Lung (tissue), 12 donors: Measurements from ENCODE around the gene P2RX2. TPM values are rescaled to one million over a fixed set of nuclear protein-coding genes. Genes with fewer than 3 reads are reported as not detected.

Experiments used
- ATAC-seq: fragments of 200-7000 bp; cut with Tn5 transposase; one replicate; pipeline ENCODE4 v1.9.1; 2020; ENCODE audit warnings: moderate number of reproducible peaks; ENCODE audit not compliant: insufficient read depth, low FRiP score
- DNase-seq, 3 donors: peaks; one replicate each; pipeline ENCODE4 v3.0.0-alpha.2; 2013 to 2017
- H3K27ac ChIP-seq, 2 donors: one replicate each; pipeline ENCODE4 v1.5.1; 2013; ENCODE audit warnings: mild to moderate bottlenecking in 2 of 2, moderate library complexity in 2 of 2, control low read depth in 1 of 2, inconsistent platforms in 1 of 2, low read depth in 1 of 2, low read length in 1 of 2
- H3K27me3 ChIP-seq, 3 donors: one replicate each; pipeline ENCODE4 v1.5.1; 2013; ENCODE audit warnings: low read length in 2 of 3; ENCODE audit not compliant: control insufficient read depth in 3 of 3, insufficient read depth in 3 of 3
- H3K36me3 ChIP-seq, 4 donors: one replicate each; pipeline ENCODE4 v1.5.1; 2013; ENCODE audit warnings: low read length in 4 of 4, mild to moderate bottlenecking in 1 of 4, moderate library complexity in 1 of 4; ENCODE audit not compliant: control insufficient read depth in 4 of 4, insufficient read depth in 4 of 4
- H3K4me1 ChIP-seq, 5 donors: one replicate each; pipeline ENCODE4 v1.5.1; 2013; ENCODE audit warnings: low read length in 5 of 5, mild to moderate bottlenecking in 2 of 5, moderate library complexity in 1 of 5; ENCODE audit not compliant: control insufficient read depth in 5 of 5, insufficient read depth in 5 of 5
- H3K4me3 ChIP-seq: one replicate; pipeline ENCODE4 v1.5.1; 2013; ENCODE audit warnings: mild to moderate bottlenecking, control low read depth, moderate library complexity
- H3K9ac ChIP-seq, 2 donors: one replicate each; pipeline ENCODE4 v1.5.1; 2013; ENCODE audit warnings: low read length in 2 of 2, control low read depth in 1 of 2; ENCODE audit not compliant: insufficient read depth in 1 of 2
- H3K9me3 ChIP-seq, 4 donors: one replicate each; pipeline ENCODE4 v1.5.1; 2013; ENCODE audit warnings: low read length in 3 of 4, mild to moderate bottlenecking in 1 of 4, moderate library complexity in 1 of 4; ENCODE audit not compliant: control insufficient read depth in 4 of 4, insufficient read depth in 3 of 4
- WGBS, 2 donors: extraction: QIAGEN DNeasy Blood & Tissue Kit; methylation state at CpG; one replicate each; pipeline ENCODE4 v1.1.7; 2013; 5-methylcytosine and 5-hydroxymethylcytosine counted together
- polyA plus RNA-seq, 2 donors: library from polyadenylated mRNA; stranded (reverse); fragments of 200-250 nt; gene quantifications; one replicate each; pipeline ENCODE4 v1.2.1, GENCODE V29; 2013
- total RNA-seq, 2 donors: library from RNA; depleted of rRNA in 1 of 2; stranded (reverse); fragments of >200 nt in 1 of 2; gene quantifications; one replicate each; pipeline ENCODE4 v1.2.1, GENCODE V29; 2014 to 2021
- TF ChIP-seq, protein P1 (sequence below): IDR thresholded peaks from 2 replicates; pipeline ENCODE4 v1.5.1; 2012; ENCODE audit warnings: mild to moderate bottlenecking; ENCODE audit errors: control extremely low read depth, extremely low read depth
- donor health status: control.
- donor health status: control.
- donor health status: Bipolar disorder and iron deficiency.
- donor health status: healthy.
- donor health status: DM: yes; HTN: yes; CAD: no.

P2RX2 gene
- total and polyA plus RNA-seq, 4 donors, result 0.05 to 3.4 (median 0.90) TPM

DNA sequence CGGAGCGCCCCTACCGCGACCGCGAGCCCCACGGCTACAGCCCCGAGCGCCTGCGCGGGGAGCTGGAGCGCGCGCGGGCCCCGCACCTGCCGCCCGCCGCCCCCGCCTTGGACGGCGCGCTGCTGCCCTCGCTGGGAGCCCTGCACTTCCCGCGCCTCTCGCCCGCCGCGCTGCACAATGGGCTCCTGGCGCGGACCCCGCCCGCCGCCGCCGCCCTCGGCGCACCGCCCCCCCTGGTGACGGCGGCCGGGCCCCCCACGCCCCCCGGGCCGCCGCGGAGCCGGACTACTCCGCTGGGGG is 35.2 kb upstream of the P2RX2 start:
- Histone ChIP-seq H3K4me1 (no peaks in the 10 kb centered on the region), H3K27ac (no peak overlapping the region), H3K36me3 (peaks cover 2 to 25% (median 12%) of the 10 kb centered on the region in 4 donors), H3K4me3 (no peak overlapping the region), H3K9me3 (no peaks in the 10 kb centered on the region), H3K27me3 (no peaks in the 10 kb centered on the region), H3K9ac (no peak overlapping the region)
- TF ChIP-seq, protein P1, sequence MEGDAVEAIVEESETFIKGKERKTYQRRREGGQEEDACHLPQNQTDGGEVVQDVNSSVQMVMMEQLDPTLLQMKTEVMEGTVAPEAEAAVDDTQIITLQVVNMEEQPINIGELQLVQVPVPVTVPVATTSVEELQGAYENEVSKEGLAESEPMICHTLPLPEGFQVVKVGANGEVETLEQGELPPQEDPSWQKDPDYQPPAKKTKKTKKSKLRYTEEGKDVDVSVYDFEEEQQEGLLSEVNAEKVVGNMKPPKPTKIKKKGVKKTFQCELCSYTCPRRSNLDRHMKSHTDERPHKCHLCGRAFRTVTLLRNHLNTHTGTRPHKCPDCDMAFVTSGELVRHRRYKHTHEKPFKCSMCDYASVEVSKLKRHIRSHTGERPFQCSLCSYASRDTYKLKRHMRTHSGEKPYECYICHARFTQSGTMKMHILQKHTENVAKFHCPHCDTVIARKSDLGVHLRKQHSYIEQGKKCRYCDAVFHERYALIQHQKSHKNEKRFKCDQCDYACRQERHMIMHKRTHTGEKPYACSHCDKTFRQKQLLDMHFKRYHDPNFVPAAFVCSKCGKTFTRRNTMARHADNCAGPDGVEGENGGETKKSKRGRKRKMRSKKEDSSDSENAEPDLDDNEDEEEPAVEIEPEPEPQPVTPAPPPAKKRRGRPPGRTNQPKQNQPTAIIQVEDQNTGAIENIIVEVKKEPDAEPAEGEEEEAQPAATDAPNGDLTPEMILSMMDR, result no peak
- DNase-seq, result no peak
- no peak for ATAC-seq
- WGBS, 2 donors, result 81 to 88% methylated on average over 50 of the region's 50 CpGs

- peak in 1 of 3 donors; percentile 45 for DNase-seq
- H3K4me3 ChIP-seq, result no peak overlapping the region
- 84 to 86% methylated on average over 29 of the region's 29 CpGs for WGBS, 2 donors
- no peaks in the 10 kb centered on the region for H3K4me1 ChIP-seq
- no peak overlapping the region for H3K27ac ChIP-seq
- TF ChIP-seq, protein P1, result no peak
- H3K9ac ChIP-seq, result no peak overlapping the region
- H3K36me3 ChIP-seq, result peaks cover 2 to 24% (median 10%) of the 10 kb centered on the region in 4 donors
- no peaks in the 10 kb centered on the region for H3K9me3 ChIP-seq
- no peaks in the 10 kb centered on the region for H3K27me3 ChIP-seq
- ATAC-seq, result no peak
Observed at GRCh38 chr12:132583736-132584135, 34.8 kb upstream of the P2RX2 start.

- TF ChIP-seq, protein P1, result no peak
- peak; percentile 54 to 63 (median 62) for DNase-seq
- Histone ChIP-seq H3K27me3 (no peaks in the 10 kb centered on the region), H3K36me3 (peaks cover 2 to 22% (median 6%) of the 10 kb centered on the region in 4 donors), H3K4me3 (no peak overlapping the region), H3K4me1 (no peaks in the 10 kb centered on the region), H3K9me3 (peaks cover 0 to 3% (median 0%) of the 10 kb centered on the region in 4 donors), H3K9ac (no peak overlapping the region), H3K27ac (no peak overlapping the region)
- 90 to 91% methylated on average over 14 of the region's 14 CpGs for WGBS, 2 donors
- ATAC-seq, result no peak
Observed at GRCh38 chr12:132584429-132584828, 34.1 kb upstream of the P2RX2 start.

DNA sequence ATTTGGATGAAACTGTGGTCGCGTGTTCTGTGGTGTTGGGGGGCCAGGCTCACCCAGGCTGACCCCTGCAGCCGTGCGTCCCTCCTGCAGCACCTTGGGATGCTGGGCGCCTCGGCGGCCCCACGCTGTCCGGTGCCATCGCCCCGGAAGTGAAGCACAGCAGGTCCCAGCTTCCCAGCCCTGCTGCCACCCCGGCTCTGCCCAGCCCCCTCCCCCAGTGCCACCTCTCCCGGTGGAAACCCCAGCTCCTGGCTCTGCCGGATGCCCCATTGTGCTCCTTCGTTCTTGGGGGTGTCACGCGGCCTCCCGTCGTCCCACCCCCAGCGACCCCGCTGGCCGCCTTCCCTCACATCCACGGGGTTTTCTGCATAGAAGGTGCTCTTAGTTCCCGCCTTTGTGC is 33.4 kb upstream of the P2RX2 start:
- Histone ChIP-seq H3K27ac (no peak overlapping the region), H3K9ac (no peak overlapping the region), H3K36me3 (peaks cover 0 to 22% (median 5%) of the 10 kb centered on the region in 4 donors), H3K27me3 (no peaks in the 10 kb centered on the region), H3K4me1 (no peaks in the 10 kb centered on the region), H3K4me3 (no peak overlapping the region), H3K9me3 (peaks cover 0 to 3% (median 0%) of the 10 kb centered on the region in 4 donors)
- TF ChIP-seq, protein P1, result no peak
- 86% methylated on average over 24 of the region's 24 CpGs for WGBS, 2 donors
- no peak for DNase-seq
- no peak for ATAC-seq
